PC-9 (cell line): Measurements from ENCODE around the gene IGFBP7. TPM values are rescaled to one million over a fixed set of nuclear protein-coding genes. Genes with fewer than 3 reads are reported as not detected.

ENCODE experiments used
- BruUV-seq: library from RNA; stranded (reverse); fragments of 400-500 nt; replicated peaks from 2 replicates; lab custom pipeline; 2021; lab: Mats Ljungman, UMichigan
- CTCF ChIA-PET: fragments of 300-600 bp; sonication (Branson Sonifier 250); formaldehyde crosslinking; loops from one replicate; lab custom pipeline; 2022; ENCODE audit warnings: antibody characterized with exemption; lab: Charles Lee
- POLR2A ChIA-PET: fragments of 300-600 bp; sonication (Branson Sonifier 250); formaldehyde crosslinking; loops from one replicate; lab custom pipeline; 2022; ENCODE audit warnings: antibody characterized with exemption; ENCODE audit not compliant: unreplicated experiment; lab: Charles Lee
- DNase-seq, 2 experiments: peaks; one replicate each; pipeline versions ENCODE4 v3.0.0 to v3.0.0-alpha.2; 2015 to 2022; ENCODE audit warnings: mixed read lengths in 1 of 2
- H2AFZ ChIP-seq: fragments of 200-600 bp; sonication (generic); 2 replicates; pipeline ENCODE4 v1.8.1; 2017; ENCODE audit warnings: antibody characterized with exemption
- H3F3A ChIP-seq: fragments of 200-600 bp; sonication (generic); 2 replicates; pipeline ENCODE4 v1.8.1; 2017; ENCODE audit warnings: antibody characterized with exemption, mild to moderate bottlenecking, low read depth; ENCODE audit not compliant: insufficient read depth
- H3K27ac ChIP-seq: fragments of 200-600 bp; sonication (generic); 2 replicates; pipeline ENCODE4 v1.6.1; 2016; ENCODE audit warnings: mixed run types
- H3K27me3 ChIP-seq: fragments of 200-600 bp; sonication (generic); 2 replicates; pipeline ENCODE4 v1.6.1; 2016; ENCODE audit warnings: low read depth, mixed run types; ENCODE audit not compliant: insufficient read depth
- H3K36me3 ChIP-seq: fragments of 200-600 bp; sonication (generic); 2 replicates; pipeline ENCODE4 v1.6.1; 2016; ENCODE audit warnings: low read depth, mixed run types
- H3K4me1 ChIP-seq: fragments of 200-600 bp; sonication (generic); replicated peaks from 2 replicates; pipeline ENCODE4 v1.6.1; 2016; ENCODE audit warnings: mixed run types; ENCODE audit not compliant: insufficient read depth
- H3K4me2 ChIP-seq: fragments of 200-600 bp; sonication (generic); 2 replicates; pipeline ENCODE4 v1.6.1; 2017; ENCODE audit warnings: mixed run types
- H3K4me3 ChIP-seq: fragments of 200-600 bp; sonication (generic); 2 replicates; pipeline ENCODE4 v1.6.1; 2016; ENCODE audit warnings: mixed run types
- H3K79me2 ChIP-seq: fragments of 200-600 bp; sonication (generic); 2 replicates; pipeline ENCODE4 v1.6.1; 2017; ENCODE audit warnings: low read depth, mixed run types
- H3K9me2 ChIP-seq: fragments of 200-600 bp; sonication (generic); 2 replicates; pipeline ENCODE4 v1.8.1; 2017; ENCODE audit warnings: mild to moderate bottlenecking; ENCODE audit not compliant: insufficient read depth
- H3K9me3 ChIP-seq: fragments of 200-600 bp; sonication (generic); 2 replicates; pipeline ENCODE4 v1.8.1; 2016; ENCODE audit warnings: low read depth; ENCODE audit not compliant: insufficient read depth
- H4K20me1 ChIP-seq: fragments of 200-600 bp; sonication (generic); 2 replicates; pipeline ENCODE4 v1.8.1; 2017; ENCODE audit not compliant: insufficient read depth
- EZH2 ChIP-seq: fragments of 200-600 bp; sonication (generic); IDR thresholded peaks from 2 replicates; pipeline ENCODE4 v1.8.0; 2017; ENCODE audit warnings: antibody characterized with exemption, low read depth
- intact Hi-C: fragments of 100-400 bp; cut with micrococcal nuclease; formaldehyde crosslinking; loops from one replicate; pipeline ENCODE4 v1.10.0; 2022; ENCODE audit not compliant: unreplicated experiment
- total RNA-seq: library from RNA; stranded (reverse); gene quantifications from 2 replicates; pipeline ENCODE4 v1.2.3, GENCODE V29; 2021
- TF ChIP-seq, protein P1 (sequence below): fragments of 200-600 bp; sonication (generic); conservative IDR thresholded peaks from 2 replicates; pipeline ENCODE4 v1.6.1; 2017; ENCODE audit warnings: mixed run types, antibody characterized with exemption, mild to moderate bottlenecking, moderate library complexity

IGFBP7 gene
- total RNA-seq, 1 experiment from 2014 or later, result 127 TPM

DNA sequence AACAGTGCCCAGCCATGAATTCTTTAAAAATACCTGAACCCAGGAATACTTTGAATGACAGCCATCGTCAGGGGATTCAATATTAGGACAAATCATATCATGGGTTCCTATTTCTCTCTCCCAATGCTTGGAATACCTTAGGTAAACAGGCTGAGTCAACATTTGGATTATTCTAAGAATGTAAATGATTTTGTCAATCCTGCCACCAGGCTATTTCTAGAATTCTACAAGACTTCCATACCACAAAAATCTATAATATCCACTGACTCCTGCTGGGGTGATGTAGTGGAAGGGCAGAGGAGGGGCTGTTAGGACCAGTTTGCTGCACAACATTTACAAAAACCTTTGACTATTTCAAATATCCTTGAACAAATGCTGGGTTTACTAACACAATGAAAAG lies 65.2 kb downstream of the IGFBP7 start:
- POLR2A ChIA-PET, result no interaction called here
- BruUV-seq, result no TSS peak
- Histone ChIP-seq H3K4me2 (no peak overlapping the region), H3K27ac (no peak overlapping the region), H4K20me1 (no peaks in the 10 kb centered on the region), H3K36me3 (no peaks in the 10 kb centered on the region), H3K4me1 (peaks cover 7% of the 10 kb centered on the region; the same call in 1 of the 2 replicates), H3K4me3 (no peak overlapping the region), H2AFZ (no peak overlapping the region), H3K9me2 (no peaks in the 10 kb centered on the region; the same call in 1 of the 2 replicates), H3K79me2 (no peaks in the 10 kb centered on the region), H3K9me3 (no peaks in the 10 kb centered on the region), H3F3A (no peaks in the 10 kb centered on the region), H3K27me3 (no peaks in the 10 kb centered on the region)
- intact Hi-C loops, result no loop called here
- no peak for TF ChIP-seq EZH2
- TF ChIP-seq, protein P1, sequence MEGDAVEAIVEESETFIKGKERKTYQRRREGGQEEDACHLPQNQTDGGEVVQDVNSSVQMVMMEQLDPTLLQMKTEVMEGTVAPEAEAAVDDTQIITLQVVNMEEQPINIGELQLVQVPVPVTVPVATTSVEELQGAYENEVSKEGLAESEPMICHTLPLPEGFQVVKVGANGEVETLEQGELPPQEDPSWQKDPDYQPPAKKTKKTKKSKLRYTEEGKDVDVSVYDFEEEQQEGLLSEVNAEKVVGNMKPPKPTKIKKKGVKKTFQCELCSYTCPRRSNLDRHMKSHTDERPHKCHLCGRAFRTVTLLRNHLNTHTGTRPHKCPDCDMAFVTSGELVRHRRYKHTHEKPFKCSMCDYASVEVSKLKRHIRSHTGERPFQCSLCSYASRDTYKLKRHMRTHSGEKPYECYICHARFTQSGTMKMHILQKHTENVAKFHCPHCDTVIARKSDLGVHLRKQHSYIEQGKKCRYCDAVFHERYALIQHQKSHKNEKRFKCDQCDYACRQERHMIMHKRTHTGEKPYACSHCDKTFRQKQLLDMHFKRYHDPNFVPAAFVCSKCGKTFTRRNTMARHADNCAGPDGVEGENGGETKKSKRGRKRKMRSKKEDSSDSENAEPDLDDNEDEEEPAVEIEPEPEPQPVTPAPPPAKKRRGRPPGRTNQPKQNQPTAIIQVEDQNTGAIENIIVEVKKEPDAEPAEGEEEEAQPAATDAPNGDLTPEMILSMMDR, result no peak
- CTCF ChIA-PET, result no interaction called here
- no peak for DNase-seq

- DNase-seq, result no peak
- Histone ChIP-seq H3K36me3 (no peaks in the 10 kb centered on the region), H3F3A (no peaks in the 10 kb centered on the region), H3K27ac (no peak overlapping the region), H3K9me2 (no peaks in the 10 kb centered on the region; the same call in 1 of the 2 replicates), H3K4me3 (no peak overlapping the region), H3K9me3 (no peaks in the 10 kb centered on the region), H3K4me1 (peaks cover 7% of the 10 kb centered on the region; the same call in 1 of the 2 replicates), H2AFZ (no peak overlapping the region), H4K20me1 (no peaks in the 10 kb centered on the region), H3K4me2 (no peak overlapping the region), H3K27me3 (no peaks in the 10 kb centered on the region), H3K79me2 (no peaks in the 10 kb centered on the region)
- TF ChIP-seq, protein P1, result no peak
- TF ChIP-seq EZH2, result no peak
- CTCF ChIA-PET, result no interaction called here
- intact Hi-C loops, result no loop called here
- POLR2A ChIA-PET, result no interaction called here
- BruUV-seq, result no TSS peak
These were observed 65.9 kb downstream of the IGFBP7 start for GRCh38 chr4:57044279-57044678.

GRCh38 chr4:57043347-57044251 lies 66.6 kb downstream of the IGFBP7 start:
- H3K4me3 ChIP-seq, result no peak overlapping the region
- no peaks in the 10 kb centered on the region for H3K9me3 ChIP-seq
- POLR2A ChIA-PET, result no interaction called here
- H3K27ac ChIP-seq, result no peak overlapping the region
- CTCF ChIA-PET, result no interaction called here
- intact Hi-C loops, result no loop called here
- no peaks in the 10 kb centered on the region for H4K20me1 ChIP-seq
- peaks cover 4% of the 10 kb centered on the region; the same call in 1 of the 2 replicates for H3K4me1 ChIP-seq
- H3K4me2 ChIP-seq, result no peak overlapping the region
- TF ChIP-seq, protein P1, result no peak
- TF ChIP-seq EZH2, result no peak
- no peaks in the 10 kb centered on the region for H3F3A ChIP-seq
- no peaks in the 10 kb centered on the region for H3K79me2 ChIP-seq
- BruUV-seq, result no TSS peak
- H3K9me2 ChIP-seq, result no peaks in the 10 kb centered on the region
- H3K36me3 ChIP-seq, result no peaks in the 10 kb centered on the region
- no peak for DNase-seq
- H2AFZ ChIP-seq, result no peak overlapping the region
- H3K27me3 ChIP-seq, result no peaks in the 10 kb centered on the region
